ENCODE measurements around the gene WSB1.
"Not testable (repeated sequence)": the region's sequence is repeated elsewhere in the genome, so short reads cannot be mapped to it uniquely, and the experiment has no call there.

The WSB1 gene

DNA sequence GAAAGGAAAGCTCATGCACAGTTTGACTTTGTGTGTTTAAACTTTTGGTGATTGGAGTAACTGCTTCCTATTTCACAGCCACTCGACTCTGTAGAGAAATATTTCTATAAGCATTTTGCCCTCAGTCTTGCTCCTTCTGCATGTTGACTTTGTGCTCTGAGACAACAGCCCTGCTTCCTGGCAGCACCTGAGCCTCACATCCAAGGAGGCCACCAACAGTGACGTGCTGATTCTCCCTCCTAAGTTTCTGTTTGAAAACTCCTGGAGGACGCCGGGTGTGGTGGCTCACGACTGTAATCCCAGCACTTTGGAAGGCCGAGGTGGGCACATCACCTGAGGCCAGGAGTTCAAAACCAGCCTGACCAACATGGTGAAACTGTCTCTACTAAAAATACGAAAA lies 23.9 kb upstream of the WSB1 start:
- intact Hi-C loops (cut with DNase I): no loop called here
- no peak for DNase-seq

DNA sequence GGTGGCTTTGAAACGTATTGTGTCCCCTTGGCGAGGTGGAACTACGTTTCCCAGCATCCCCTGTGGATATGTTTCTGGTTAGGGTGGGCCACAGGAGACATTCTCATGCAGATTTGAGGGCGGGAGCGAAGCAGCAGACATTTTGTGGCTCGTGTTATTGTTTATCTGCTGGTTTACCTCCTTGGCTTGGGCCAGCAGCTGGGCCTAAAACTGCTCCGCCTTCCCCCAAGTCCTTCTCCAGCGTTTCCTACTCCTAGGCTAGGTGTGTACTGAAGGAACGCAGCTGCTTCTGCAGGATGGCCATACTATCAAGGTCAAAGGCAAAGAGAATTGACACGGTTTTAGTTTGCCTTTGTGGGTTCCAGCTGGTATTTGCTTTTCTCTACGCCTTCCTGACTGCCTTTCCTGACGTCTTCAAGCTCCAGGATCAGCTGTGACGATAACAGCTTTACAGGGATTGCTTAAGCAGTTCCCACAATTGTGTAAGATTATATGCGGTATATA lies 17.2 kb upstream of the WSB1 start:
- intact Hi-C loops (cut with DNase I): no loop called here
- no peak for DNase-seq

DNA sequence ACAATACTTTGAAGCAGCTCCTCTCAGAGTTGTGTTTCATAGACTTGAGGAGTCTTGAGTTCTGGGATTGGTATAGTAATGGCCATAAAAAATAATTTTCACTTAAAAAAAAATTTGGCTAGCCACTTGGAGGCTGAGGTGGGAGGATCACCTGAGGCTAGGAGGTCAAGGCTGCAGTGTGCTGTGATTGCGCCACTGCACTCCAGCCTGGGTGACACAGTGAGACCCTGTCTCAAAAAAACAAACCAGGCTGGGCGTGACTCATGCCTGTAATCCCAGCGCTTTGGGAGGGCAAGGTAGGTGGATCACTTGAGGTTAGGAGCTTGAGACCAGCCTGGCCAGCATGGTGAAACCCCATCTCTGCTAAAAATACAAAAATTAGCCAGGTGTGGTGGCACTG lies 14.8 kb upstream of the WSB1 start:
- DNase-seq; intact Hi-C loops (cut with DNase I): not testable (repeated sequence)

DNA sequence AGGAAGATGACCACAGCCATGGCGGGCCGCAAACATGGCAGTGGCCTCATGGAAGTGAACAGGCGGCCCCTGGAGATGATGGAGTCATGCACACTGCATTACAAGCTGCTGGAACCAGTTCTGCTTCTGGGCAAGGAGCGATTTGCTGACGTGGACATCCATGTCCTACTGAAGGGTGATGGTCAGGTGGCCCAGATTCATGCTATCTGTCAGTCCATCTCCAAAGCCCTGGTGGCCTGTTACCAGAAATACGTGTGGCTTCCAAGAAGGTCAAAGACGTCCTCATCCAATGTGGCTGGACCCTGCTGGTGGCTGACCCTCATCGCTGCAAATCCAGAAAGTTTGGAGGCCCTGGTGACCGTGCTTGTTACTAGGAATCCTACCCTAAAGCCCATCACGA lies 13.4 kb upstream of the WSB1 start:
- no peak for DNase-seq
- intact Hi-C loops (cut with DNase I): no loop called here

DNA sequence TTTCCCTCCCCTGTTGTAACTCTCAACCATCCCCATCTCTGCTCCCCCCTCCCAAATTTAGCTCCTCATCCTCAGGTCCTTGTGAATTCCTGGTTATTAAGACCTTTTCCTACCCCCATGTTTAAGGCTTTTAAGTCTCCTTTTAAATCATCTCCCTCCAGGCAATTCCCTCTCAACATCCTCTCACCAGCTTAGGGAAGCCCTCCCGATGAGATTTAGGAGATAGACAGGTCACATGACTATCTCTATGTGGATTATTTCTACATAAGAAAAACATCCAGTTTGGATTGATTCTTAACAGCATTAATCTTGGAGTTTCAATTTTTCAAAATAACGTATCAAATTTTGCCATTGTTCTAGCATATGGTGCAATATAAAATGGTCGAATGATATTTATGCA lies 12.5 kb upstream of the WSB1 start:
- intact Hi-C loops (cut with DNase I): no loop called here
- DNase-seq: no peak

DNA sequence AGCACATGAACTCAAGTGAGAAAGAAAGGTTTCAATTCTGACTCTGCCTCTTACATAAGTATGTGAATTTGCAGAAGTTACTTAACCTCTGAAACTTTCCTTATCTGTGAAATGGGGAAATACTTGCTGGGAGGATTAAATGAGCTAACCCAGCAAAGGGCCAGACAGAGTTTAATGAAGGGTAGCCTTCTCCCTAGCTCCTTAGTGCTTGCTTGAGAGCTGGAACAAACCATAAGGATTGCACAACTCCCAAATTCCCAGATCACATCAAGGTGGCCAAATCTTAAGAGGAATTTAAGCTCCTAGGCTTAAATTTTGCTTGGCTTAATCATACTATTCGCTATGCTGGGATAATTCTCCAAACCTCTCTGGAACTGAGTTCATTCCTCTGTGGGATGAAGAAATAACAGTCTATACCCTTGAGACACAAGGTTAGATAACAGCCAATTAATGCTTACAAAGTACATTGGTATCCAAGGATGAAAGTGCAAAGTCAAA lies 11.8 kb upstream of the WSB1 start:
- no peak for DNase-seq
- intact Hi-C loops (cut with DNase I): no loop called here

DNA sequence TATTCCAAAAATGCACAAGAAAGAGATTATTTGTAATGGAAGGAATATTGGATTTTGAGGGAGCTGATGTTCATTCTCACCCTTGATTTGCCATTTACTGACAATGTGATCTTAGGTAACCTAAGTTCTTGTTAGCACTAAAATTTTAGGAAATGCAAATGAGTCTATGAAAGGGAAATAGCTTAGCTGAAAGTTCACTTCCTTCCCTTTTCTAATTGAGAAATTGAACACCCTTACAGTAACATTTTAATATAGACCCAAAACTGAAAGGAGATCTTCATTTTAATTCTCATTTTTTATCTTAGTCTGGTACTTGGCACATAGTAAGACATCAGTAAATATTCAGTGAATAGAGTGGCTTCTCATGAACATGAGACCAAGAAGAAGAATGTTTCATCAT lies 10.9 kb upstream of the WSB1 start:
- no peak for DNase-seq
- intact Hi-C loops (cut with DNase I): no loop called here

DNA sequence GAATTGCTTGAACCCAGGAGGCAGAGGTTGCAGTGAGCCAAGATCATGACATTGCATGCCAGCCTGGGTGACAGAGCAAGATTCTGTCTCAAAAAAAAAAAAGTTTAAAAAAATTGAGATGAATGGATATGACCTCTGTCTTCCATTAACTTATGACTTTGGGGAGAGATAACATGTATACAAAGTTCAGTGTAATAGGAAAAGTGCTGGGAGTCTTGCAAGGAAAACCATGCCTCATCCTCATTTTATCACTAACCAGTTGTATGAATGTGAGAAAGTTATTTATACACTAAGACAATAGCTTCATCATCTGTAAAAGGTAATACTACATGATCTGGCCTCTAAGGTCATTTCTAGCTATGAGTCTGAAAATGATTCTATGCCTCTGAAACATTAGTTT lies 10.2 kb upstream of the WSB1 start:
- intact Hi-C loops (cut with DNase I): no loop called here
- no peak for DNase-seq

DNA sequence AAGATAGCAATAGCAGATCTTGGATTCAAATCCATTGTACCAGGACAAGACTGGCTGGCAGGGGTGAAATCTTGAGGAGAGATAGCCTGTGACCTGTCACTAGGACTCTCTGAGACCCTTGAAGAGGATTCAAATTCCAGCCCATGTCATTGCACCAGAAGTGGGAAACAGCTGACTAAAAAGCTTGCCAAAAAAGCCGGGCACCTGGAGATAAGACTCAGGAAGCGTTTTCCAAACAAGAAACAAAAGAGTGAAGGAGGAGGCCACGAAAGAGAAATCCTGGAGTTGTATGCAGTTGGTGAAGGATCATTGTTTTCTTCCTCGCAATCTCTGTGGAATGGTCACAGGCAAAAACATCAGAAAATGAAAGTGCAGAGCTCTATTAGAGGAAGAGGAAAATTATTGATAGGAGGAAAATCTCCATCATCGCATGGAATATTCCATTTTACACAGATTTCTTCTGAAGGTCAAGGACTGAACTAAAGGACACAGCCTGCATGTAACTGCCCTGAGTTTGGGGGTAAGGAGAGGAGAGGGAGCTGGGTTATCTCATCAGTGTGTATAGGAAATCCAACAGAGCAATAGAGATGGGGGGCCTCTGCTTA lies 9.0 kb upstream of the WSB1 start:
- DNase-seq: no peak
- intact Hi-C loops (cut with DNase I): no loop called here

DNA sequence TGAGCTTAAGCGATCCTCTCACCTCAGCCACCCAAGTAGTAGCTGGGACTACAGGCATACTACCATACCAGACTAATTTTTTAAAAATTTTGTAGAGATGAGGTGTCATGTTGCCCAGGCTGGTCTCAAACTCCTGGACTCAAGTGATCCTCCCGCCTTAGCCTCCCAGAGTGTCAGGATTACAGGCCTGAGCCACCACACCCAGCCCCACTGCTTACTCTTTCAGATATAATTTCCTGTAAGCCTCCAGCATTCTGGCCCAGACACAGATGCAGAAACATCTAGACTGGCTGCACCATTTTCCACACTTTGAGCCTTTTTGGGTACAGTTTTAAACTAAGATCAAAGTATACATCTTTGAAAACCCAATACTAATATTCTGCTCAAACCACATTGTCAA lies 8.4 kb upstream of the WSB1 start:
- intact Hi-C loops (cut with DNase I): no loop called here
- no peak for DNase-seq

DNA sequence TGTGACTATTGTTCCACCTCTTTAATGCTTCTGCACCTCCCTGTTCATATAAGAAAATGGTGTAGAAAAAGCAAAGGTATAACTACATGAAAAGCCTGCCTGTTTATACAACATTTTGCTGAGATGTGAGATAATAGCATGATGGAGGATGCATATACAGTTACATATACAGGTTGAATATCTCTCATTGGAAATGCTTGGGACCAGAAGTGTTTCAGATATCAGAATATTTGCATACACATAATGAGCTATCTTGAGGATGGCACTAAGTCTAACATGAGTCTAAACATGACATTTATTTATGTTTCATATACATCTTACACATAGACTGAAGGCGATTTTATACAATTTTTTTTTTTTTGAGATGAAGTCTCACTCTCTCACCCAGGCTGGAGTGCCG lies 5.7 kb upstream of the WSB1 start:
- DNase-seq: no peak
- intact Hi-C loops (cut with DNase I): no loop called here

DNA sequence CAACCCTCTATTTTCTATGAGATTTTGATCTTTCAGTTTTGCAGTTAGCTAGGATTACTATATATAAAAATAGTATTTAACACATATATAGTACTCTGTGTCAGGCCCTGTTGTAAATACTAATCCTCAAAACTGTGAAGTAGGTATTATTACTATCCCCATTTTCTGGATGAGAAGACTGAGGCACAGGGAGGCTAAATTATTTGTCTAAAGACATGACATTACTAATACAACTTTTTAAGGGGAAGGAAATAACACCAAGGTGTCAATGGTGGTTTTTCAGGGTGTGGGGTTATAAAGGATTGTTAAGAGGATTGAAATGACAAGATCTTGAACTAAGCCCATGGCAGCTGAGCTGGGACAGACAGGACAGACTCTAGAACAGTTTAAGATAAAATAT lies 4.1 kb upstream of the WSB1 start:
- intact Hi-C loops (cut with DNase I): loop anchor here (5.0 to 10.0 kb wide), 2 partner anchors 45 to 57 kb away; no protein-coding TSS in a partner anchor
- DNase-seq: no peak

DNA sequence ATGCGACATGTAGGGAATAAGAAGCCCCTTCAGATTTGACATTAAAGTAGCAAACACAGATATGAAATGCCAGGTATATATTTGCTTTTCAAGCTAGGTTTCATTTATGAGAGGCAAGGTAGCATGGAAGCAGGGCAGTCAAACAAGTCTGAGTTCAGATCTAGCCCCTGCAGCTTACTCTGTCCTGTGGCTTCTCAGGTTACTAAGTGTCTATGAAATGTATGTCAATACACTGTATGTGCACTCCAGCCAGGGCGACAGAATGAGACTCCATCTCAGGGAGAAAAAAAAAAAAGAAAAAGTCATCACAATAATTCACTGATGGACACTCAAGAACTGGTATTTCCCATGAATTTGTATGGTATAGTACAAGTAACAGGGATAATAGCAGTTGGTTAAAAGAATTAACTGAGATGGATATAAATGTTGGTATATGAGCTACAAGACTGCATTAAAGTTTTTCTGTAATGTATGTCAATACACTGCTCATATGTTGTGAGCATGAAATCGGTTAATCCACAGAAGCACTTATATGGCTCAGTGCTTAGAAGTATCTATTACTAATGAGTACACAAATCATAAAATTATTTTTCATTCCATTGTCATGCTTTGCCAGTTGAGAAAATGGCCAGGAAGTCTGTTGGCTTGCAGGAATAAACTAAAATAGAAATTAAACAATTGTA lies 2.9 kb upstream of the WSB1 start:
- intact Hi-C loops (cut with DNase I): loop anchor here (5.0 to 10.0 kb wide), 2 partner anchors 46 to 56 kb away; no protein-coding TSS in a partner anchor
- no peak for DNase-seq

DNA sequence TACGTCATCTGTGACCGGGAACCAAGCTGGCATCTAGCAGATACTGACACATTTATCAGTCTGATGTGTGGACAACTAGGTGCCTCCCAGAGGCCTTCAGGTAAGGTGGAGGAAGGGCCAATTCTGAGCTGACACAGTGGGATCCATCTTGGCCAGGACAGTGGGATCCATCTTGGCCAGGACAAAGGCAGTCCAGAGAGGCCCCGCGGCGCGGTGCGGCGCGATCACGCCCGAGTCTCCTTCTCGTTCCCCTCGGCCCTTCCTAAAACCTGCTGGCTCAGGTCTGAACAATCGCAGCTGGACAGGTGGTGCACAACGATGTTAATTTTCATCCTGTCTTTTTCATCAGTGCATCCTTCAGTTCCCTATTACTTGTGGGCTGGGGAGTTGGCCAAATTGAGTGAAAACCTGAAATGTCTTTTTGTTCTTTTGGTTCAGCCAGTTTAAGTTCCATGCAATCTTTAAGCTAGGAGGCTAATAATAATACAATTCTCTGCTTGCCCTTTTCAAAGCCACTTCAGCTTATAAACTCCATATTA lies 486 bp upstream of the WSB1 start:
- peak in 17 of 42 donors; percentile 9 to 53 (median 28) for DNase-seq
- intact Hi-C loops (cut with DNase I): loop anchor here (5.0 to 10.0 kb wide), 2 partner anchors 49 to 54 kb away; no protein-coding TSS in a partner anchor

DNA sequence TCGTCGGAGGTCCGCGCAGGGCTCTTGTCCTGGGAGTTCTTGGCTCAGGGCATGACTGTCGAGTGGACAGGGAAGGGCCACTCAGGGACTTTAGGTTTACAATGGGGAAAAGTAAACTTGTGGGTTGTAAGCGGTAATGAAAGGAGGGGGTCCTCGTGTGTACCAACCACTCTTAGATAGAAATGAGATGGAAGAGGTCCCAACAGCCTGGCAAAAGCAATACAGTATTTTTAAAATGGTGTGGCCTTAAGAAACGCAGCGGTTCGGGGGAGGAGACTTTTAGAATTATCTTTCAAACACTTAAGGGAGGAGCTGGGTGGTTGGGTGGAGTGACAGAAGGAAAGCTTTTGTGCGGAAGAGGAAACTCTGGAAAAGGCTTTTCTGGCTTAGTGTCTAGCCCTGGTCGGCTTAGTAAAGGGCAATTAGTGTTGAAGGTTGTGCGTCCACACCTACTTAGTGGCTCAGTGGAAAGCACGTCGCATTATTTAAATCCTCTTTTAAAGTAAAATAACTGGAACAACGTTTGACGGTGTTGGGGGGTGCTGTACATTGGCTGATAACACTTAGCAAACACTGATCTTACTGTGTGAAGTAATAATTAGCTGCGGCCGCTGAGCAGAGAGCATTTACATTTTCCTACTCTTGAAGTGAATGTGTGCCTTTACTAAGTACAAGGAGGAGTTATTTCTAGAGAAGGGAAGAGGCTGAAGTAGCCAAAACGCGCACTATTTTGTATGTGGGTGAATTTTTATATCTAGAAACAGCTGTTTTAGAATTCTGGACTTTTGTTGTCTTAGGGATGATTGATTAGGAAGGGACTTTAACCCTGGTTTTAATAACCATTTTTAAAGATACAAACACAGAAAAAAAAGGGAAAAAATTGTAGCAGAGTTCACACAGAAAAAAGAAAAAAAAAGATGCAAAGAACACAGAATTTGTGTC lies 1.0 kb downstream of the WSB1 start:
- peak in 31 of 42 donors; percentile 20 to 77 (median 43) for DNase-seq
- intact Hi-C loops (cut with DNase I): loop anchor here (1.0 to 10.0 kb wide), 3 partner anchors 37 to 52 kb away; no protein-coding TSS in a partner anchor

DNA sequence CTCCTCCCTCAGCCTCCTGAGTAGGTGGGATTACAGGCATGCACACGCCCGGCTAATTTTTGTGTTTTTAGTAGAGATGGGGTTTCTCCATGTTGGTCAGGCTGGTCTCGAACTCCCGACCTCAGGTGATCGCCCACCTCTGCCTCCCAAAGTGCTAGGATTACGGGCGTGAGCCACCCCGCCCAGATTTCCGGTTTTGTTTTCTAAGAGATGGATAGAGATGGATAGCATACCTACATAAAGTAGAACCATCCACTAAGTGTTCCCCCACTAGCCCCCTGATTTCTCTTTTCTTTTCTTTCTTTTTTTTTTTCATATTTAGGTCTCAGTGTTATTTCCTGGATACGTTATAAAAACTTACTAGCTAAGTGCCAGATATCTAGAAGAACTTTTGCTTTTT lies 2.0 kb downstream of the WSB1 start:
- DNase-seq: no peak
- intact Hi-C loops (cut with DNase I): loop anchor here (1.0 to 10.0 kb wide), 2 partner anchors 36 to 51 kb away; no protein-coding TSS in a partner anchor

DNA sequence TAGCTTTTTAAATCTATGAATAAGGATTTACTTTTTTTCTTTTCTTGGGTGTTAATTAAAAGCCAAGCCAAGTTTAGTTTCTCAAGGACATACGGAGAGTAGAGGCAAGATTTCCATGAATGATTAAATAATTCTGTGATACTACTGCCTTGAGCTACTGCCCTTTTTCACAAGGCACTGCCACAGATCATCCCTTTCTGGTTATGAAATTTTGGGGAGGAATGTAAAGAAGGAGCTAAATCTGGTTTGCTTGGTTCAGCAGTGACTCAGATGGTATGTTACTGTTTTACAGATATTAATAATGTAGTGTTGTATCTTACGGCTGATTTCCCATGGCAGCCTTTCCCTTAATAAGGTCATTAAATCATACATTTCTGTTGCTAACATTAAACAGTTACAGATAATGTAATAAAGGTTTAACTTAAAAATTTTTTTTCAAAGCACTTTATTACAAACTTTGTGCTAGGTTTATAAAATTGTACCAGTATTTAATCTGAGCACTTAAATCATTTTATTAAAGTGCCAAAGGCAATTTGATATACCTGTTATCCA lies 2.6 kb downstream of the WSB1 start:
- intact Hi-C loops (cut with DNase I): loop anchor here (10.0 kb wide), 1 partner anchor 52 kb away; no protein-coding TSS in a partner anchor

DNA sequence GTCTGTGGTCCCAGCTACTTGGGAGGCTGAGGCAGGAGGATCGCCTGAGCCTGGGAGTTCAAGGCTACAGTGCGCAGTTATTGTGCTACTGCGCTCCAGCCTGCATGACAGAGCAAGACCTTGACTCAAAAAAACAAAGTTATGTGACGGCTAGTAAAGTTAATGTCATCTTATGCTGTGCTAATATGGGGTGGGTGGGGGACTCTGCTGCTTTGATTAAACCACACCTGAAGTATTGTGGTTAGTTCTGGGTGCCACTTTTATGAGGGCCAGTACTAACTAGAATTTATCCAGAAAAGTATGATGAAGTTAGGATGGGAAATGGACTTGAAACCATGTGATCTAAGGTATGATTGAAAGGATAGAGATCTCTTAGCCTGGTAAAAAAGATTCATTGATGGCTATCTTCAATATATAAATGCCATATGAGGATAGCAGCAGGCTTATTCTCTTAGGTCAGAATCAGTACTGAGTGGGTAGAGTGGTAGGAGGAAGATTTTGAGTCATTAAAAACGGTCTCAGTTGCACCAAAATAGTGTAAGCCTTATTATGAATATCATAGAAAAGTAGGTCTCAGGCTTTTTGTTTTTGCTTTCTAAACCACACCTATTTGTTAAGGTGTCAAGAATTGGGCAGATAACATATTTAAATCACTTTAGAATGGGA lies 5.6 kb downstream of the WSB1 start:
- no peak for DNase-seq
- intact Hi-C loops (cut with DNase I): loop anchor here (10.0 kb wide), 1 partner anchor 55 kb away; no protein-coding TSS in a partner anchor

More for the DNA sequence above, 2.6 kb downstream of the WSB1 start:
- peak in 1 of 42 donors; percentile 22 for DNase-seq
